Endothelial cell (in vitro differentiated cells): Measurements from ENCODE around the gene AFG1L. TPM values are rescaled to one million over a fixed set of nuclear protein-coding genes. Genes with fewer than 3 reads are reported as not detected.

ENCODE experiments used
- DNase-seq: peaks from one replicate; pipeline ENCODE4 v3.0.0; 2021; ENCODE audit warnings: low spot score
- H3K27ac Mint-ChIP-seq: one replicate; pipeline ENCODE4 v1.8.0; 2021; ENCODE audit warnings: mixed read lengths, inconsistent platforms; ENCODE audit not compliant: unreplicated experiment
- H3K27me3 Mint-ChIP-seq: one replicate; pipeline ENCODE4 v1.8.0; 2021; ENCODE audit warnings: mild to moderate bottlenecking, moderate library complexity, mixed read lengths, inconsistent platforms; ENCODE audit not compliant: unreplicated experiment
- H3K36me3 Mint-ChIP-seq: one replicate; pipeline ENCODE4 v1.8.0; 2021; ENCODE audit warnings: mild to moderate bottlenecking, low read depth, mixed read lengths, inconsistent platforms; ENCODE audit not compliant: unreplicated experiment
- H3K4me1 Mint-ChIP-seq: one replicate; pipeline ENCODE4 v1.8.0; 2021; ENCODE audit warnings: mild to moderate bottlenecking, mixed read lengths, inconsistent platforms; ENCODE audit not compliant: unreplicated experiment
- H3K4me3 Mint-ChIP-seq: one replicate; pipeline ENCODE4 v1.8.0; 2021; ENCODE audit warnings: mild to moderate bottlenecking, mixed read lengths, inconsistent platforms; ENCODE audit not compliant: unreplicated experiment
- H3K9me3 Mint-ChIP-seq: one replicate; pipeline ENCODE4 v1.8.0; 2021; ENCODE audit warnings: mixed read lengths, inconsistent platforms; ENCODE audit not compliant: unreplicated experiment
- total RNA-seq: library from RNA; stranded (reverse); fragmentation: NEBNext Ultra II Directional; extraction: Animal tissue kit (Norgen Biotek cat#: 25700); gene quantifications from one replicate; pipeline ENCODE4 v1.2.1, GENCODE V29; 2021; ENCODE audit not compliant: unreplicated experiment
- TF ChIP-seq, protein P1 (sequence below): fragments of 200-600 bp; sonication (generic); IDR thresholded peaks from one replicate; pipeline ENCODE4 v1.5.0; 2021; ENCODE audit warnings: antibody characterized with exemption; ENCODE audit not compliant: unreplicated experiment

Gene AFG1L
- total RNA-seq, 1 donor from 2014 or later = 5.7 TPM

DNA sequence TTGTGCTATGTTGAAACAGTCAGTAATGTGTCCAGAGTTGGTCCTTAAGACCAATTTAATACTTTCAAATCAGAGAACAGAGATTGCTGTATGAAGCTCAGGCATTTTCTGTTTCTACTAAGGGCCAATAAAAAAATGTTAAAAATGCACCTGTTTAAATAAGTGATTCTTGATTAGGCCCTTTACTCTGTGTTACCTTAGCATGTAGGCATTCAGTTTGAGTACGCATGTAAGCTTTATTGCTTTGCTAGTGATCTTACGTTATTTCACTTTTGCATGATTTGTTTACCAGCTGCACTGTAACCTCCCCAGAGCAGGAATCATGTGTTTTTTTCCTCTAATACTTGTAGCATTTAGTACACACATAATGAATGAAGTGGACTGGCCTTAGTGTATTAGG, 61.0 kb downstream of the AFG1L start:
- Mint-ChIP-seq H3K27me3 (no peaks in the 10 kb centered on the region), H3K36me3 (no peaks in the 10 kb centered on the region), H3K9me3 (no peaks in the 10 kb centered on the region), H3K4me1 (peaks cover 10% of the 10 kb centered on the region), H3K27ac (no peak overlapping the region), H3K4me3 (no peak overlapping the region)
- no peak for DNase-seq
- TF ChIP-seq, protein P1, sequence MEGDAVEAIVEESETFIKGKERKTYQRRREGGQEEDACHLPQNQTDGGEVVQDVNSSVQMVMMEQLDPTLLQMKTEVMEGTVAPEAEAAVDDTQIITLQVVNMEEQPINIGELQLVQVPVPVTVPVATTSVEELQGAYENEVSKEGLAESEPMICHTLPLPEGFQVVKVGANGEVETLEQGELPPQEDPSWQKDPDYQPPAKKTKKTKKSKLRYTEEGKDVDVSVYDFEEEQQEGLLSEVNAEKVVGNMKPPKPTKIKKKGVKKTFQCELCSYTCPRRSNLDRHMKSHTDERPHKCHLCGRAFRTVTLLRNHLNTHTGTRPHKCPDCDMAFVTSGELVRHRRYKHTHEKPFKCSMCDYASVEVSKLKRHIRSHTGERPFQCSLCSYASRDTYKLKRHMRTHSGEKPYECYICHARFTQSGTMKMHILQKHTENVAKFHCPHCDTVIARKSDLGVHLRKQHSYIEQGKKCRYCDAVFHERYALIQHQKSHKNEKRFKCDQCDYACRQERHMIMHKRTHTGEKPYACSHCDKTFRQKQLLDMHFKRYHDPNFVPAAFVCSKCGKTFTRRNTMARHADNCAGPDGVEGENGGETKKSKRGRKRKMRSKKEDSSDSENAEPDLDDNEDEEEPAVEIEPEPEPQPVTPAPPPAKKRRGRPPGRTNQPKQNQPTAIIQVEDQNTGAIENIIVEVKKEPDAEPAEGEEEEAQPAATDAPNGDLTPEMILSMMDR = no peak

DNA sequence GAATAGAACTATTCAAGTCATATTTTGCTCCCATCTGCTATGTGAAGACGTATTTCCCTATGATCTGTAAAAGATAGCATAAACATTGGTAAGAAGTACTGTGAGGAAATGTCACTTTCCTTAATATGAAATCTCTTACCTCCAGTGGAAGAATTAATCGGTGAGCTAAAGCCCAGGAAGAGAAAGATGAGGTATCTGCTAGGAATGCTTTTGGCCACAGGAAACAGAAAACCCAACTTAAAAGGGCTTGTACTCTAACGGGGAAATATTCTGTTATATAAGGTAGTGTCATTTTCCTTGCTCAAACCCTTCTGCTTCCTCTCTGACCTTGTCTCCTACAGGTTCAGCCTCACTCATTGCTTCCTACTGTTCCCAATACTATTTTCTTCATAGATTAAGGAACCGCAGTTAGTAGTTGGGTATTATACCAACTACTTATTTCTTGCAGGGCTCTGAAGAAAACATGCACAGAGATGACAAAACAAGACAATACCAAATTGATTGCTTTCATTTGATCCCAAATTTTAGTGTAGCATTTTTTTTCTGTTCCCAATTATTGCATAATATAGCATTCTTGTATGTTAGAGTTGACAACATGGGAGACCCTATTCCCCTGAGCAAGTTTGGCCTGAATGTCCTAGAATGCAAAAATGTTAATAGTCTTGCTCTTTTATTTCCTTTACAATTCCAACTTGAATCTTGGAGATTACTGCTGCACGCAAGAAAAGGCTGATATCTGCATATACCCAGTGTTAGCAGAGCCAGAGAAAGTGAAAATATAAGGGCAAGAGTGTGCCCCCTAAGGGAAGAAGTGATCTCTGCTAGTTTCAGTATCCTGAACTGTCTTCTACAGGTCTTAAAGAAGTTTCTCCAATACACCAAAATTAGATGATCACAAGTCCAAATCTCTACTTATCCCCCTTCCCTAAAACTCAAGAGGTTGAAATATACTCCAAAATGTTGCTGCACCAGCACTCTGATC, 65.3 kb downstream of the AFG1L start:
- Mint-ChIP-seq H3K27ac (no peak overlapping the region), H3K9me3 (no peaks in the 10 kb centered on the region), H3K4me3 (no peak overlapping the region), H3K27me3 (no peaks in the 10 kb centered on the region), H3K4me1 (peaks cover 10% of the 10 kb centered on the region), H3K36me3 (no peaks in the 10 kb centered on the region)
- TF ChIP-seq, protein P1 = no peak
- no peak for DNase-seq

DNA sequence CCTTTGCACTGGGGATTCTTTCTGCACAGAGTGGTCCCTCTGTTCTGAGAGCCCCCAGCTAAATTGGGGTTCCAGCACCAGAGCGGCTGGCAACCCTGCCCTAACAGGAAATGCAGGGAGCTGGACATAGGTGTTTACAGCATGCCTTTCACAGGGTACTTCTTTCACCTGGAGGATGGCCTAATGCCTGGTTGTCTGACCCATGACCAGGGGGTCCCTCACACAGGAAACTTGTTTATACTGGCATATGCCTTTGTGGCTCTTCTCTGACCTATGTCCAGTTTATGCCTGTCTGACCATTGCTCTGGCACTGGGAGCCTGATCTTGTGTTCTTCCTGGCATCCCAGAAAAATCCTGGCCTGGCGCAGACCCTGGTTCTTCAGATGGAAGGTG, 66.1 kb downstream of the AFG1L start:
- Mint-ChIP-seq H3K9me3 (no peaks in the 10 kb centered on the region), H3K4me3 (no peak overlapping the region), H3K27ac (no peak overlapping the region), H3K4me1 (peaks cover 10% of the 10 kb centered on the region), H3K27me3 (no peaks in the 10 kb centered on the region), H3K36me3 (no peaks in the 10 kb centered on the region)
- no peak for DNase-seq
- TF ChIP-seq, protein P1 = no peak

DNA sequence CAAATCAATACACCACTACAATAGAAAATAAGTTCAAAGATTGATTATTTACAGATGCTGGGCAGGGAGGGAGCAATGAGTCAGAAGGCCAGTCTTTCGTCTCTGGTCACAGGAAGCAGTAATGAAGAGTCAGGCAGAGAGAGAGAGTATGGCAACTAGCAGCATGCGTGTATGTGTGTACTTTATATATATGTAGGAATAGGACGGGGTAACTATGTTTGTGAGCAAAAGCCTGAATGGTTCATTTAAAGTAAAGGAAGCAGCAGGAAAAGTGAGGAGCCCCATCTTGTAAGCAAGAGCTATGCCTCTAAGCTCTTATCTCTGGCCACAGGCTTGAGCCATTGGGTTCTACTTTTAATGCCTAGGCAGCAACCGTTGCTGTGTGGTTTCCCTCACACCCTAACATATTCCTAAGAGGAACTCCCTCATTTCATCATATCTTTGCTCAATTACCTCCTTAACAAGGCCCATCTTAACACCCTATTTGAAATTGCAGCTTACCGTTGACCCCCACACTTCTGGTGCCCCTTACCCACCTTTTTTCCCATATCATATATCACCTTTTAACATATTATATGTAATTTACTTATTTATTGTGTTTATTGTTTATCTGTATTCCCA, 66.6 kb downstream of the AFG1L start:
- no peak overlapping the region for H3K4me3 Mint-ChIP-seq
- H3K36me3 Mint-ChIP-seq = no peaks in the 10 kb centered on the region
- no peak for DNase-seq
- no peaks in the 10 kb centered on the region for H3K9me3 Mint-ChIP-seq
- H3K27ac Mint-ChIP-seq = no peak overlapping the region
- H3K4me1 Mint-ChIP-seq = peaks cover 10% of the 10 kb centered on the region
- H3K27me3 Mint-ChIP-seq = no peaks in the 10 kb centered on the region
- TF ChIP-seq, protein P1 = no peak

DNA sequence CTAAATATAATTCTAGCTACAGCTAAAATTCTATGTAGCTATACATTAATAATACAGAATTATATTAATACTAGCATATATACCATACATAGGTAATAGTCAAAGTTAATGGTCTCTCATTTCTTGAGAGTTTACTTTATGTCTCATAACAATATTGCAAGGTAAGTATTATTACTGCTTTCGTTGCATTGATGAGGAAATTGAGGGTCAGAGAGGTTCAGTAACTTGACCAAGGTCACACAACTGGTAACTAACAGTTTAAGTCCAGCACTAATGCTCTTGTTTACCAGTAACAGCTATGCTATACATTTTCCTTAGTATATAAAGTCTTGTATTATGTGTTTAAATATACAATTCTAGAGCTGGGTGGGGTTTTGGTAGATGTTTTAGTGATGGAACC, 67.6 kb downstream of the AFG1L start:
- no peak overlapping the region for H3K27ac Mint-ChIP-seq
- DNase-seq = no peak
- TF ChIP-seq, protein P1 = no peak
- peaks cover 10% of the 10 kb centered on the region for H3K4me1 Mint-ChIP-seq
- no peaks in the 10 kb centered on the region for H3K27me3 Mint-ChIP-seq
- H3K9me3 Mint-ChIP-seq = no peaks in the 10 kb centered on the region
- H3K4me3 Mint-ChIP-seq = no peak overlapping the region
- no peaks in the 10 kb centered on the region for H3K36me3 Mint-ChIP-seq
